Activated CD4-positive, alpha-beta T cell treated with anti-CD3 and anti-CD28 coated beads, Interleukin-2, amount 50 U/mL, for 48 hours (primary cell): ENCODE measurements around the gene NUDT9.
A peak's percentile ranks its signal among the peaks of the same experiment; 100 is the strongest.
"Not testable (repeated sequence)": the region's sequence is repeated elsewhere in the genome, so short reads cannot be mapped to it uniquely, and the experiment has no call there.

ENCODE experiments used
- DNase-seq, 2 experiments: peaks; one replicate each; pipeline ENCODE4 v3.0.0-alpha.2; 2020

The NUDT9 gene

DNA sequence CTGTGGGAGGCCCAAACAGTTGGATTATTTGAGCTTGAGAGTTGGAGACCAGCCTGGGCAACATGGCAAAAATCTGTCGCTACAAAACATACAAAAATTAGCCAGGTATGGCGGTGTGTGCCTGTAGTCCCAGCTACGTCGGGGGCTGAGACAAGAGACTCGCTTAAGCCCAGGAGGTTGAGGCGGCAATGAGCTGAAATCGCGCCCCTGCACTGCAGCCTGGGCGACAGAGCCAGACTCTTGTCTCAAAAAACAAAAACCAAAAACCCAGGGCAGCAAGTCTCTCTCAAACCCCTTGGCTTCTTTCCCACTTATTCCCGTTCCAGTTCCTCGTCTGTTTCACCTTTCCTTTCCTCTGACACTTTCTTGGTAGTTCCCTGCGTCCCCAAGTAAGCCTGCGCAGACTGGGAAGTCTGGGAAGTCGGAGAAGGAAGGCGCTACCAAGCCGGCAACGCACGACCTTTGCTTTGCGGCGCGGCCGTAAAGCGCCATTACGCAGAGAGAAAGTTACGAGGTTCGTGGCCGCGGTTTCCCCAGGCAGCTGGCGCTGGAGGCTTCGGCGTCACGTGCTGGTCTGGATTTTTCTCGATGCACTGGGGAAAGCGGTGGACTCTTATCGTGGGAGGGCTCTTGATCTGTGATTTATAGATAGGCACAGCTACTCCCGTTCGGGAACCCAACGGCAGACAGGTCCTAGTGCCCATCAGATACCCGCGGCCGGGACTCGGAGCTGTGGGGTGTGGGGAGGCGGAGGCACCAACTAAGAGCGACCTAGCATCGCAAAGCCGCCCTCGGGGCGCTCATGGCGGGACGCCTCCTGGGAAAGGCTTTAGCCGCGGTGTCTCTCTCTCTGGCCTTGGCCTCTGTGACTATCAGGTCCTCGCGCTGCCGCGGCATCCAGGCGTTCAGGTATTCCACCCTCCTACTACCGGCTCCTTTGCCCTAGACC, at the start of gene NUDT9:
Gene NUDT9, plus strand, starts transcription at position 470 of the 949 bp plus-strand sequence. Its CDS starts 333 bp downstream, at position 803.
- peak; percentile 89 to 92 for DNase-seq

- no peak for DNase-seq
Measured at GRCh38 chr4:87375719-87376291, 46.6 kb upstream of the NUDT9 start.

GRCh38 chr4:87377816-87378215, 44.6 kb upstream of the NUDT9 start:
- no peak for DNase-seq

GRCh38 chr4:87382116-87382515, 40.3 kb upstream of the NUDT9 start:
- DNase-seq, result no peak

- no peak for DNase-seq
Measured at GRCh38 chr4:87382931-87383330, 39.4 kb upstream of the NUDT9 start.

DNA sequence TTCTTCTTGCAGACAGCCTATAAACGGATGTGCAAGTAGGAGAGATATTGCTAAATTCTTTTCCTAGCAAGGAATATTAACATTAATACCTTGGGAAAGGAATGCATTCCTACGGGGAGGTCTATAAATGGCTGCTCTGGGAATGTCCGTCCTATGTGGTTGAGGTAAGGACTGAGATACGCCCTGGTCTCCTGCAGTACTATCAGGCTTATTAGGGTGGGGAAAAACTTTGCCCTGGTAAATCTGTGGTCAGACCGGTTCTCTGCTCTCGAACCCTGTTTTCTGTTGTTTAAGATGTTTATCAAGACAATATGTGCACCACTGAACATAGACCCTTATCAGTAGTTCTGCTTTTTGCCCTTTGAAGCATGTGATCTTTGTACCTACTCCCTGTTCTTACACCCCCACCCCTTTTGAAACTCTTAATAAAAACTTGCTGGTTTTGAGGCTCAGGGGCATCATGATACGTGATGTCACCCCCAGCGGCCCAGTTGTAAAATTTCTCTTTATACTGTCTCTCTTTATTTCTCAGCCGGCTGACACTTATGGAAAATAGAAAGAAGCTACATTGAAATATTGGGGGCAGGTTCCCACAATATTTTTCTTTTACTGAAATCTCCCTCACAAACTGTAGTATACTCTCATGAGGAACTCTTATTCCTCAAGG, 37.8 kb upstream of the NUDT9 start:
- DNase-seq, result not testable (repeated sequence)

GRCh38 chr4:87387237-87387636, 35.1 kb upstream of the NUDT9 start:
- DNase-seq, result no peak

- no peak for DNase-seq
Measured at GRCh38 chr4:87388901-87389300, 33.5 kb upstream of the NUDT9 start.

DNA sequence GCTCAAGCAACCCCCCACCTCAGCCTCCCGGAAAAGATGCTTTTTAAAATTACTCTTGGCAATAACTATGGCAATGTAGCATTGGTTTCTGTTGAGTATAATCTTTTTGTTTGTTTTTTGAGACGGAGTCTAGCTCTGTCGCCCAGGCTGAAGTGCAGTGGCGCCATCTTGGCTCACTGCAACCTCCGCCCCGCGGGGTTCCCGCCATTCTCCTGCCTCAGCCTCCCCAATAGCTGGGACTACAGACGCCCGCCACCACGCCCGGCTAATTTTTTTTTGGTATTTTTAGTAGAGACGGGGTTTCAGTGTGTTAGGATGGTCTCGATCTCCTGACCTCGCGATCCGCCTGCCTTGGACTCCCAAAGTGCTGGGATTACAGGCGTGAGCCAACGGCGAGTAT, 32.3 kb upstream of the NUDT9 start:
- peak in 1 of 2 experiments; percentile 21 for DNase-seq

- no peak for DNase-seq
Measured at GRCh38 chr4:87390551-87390890, 31.9 kb upstream of the NUDT9 start.

GRCh38 chr4:87390891-87391575, 31.3 kb upstream of the NUDT9 start, which contains the start of gene HSD17B11:
Gene HSD17B11, minus strand, starts transcription at chr4:87391188. Its CDS starts 118 bp downstream, at chr4:87391070.
- peak; percentile 79 to 85 for DNase-seq

DNA sequence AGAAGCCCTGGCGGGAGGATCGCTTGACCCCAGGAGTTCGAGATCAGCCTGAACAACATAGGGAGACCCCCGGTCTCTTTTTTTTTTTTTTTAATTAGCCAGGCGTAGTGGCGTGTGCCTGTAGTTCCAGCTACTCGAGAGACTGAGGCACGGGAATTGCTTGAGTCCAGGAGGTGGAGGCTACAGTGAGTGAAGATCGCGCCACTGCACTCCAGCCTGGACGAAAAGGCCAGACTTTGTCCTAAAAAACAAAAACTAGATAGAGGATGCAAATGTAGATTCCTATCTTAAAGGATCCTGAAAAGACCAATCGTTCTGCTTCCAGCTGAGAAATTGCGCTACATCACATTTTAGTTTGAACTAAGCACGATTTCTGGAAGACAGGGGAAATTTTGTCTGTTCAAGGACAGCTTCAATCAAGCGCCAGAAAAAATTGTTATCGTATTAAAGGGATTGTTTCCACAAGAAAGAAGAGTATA, 30.8 kb upstream of the NUDT9 start:
- DNase-seq, result no peak

GRCh38 chr4:87392183-87392582, 30.2 kb upstream of the NUDT9 start:
- no peak for DNase-seq

- DNase-seq, result not testable (repeated sequence)
Measured at GRCh38 chr4:87395073-87395472, 27.3 kb upstream of the NUDT9 start.

DNA sequence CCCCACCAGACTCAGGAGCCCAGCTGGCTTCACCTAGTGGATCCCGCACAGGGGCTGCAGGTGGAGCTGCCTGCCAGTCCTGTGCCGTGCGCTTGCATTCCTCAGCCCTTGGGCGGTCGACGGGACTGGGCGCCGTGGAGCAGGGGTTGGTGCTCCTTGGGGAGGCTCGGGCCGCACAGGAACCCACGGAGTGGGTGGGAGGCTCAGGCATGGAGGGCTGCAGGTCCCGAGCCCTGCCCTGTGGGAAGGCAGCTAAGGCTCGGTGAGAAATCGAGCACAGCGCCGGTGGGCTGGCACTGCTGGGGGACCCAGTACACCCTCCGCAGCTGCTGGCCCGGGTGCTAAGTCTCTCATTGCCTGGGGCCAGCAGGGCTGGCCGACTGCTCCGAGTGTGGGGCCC, 26.5 kb upstream of the NUDT9 start:
- DNase-seq, result not testable (repeated sequence)

- DNase-seq, result no peak
Measured at GRCh38 chr4:87399148-87399547, 23.2 kb upstream of the NUDT9 start.

- no peak for DNase-seq
Measured at GRCh38 chr4:87399954-87400353, 22.4 kb upstream of the NUDT9 start.

DNA sequence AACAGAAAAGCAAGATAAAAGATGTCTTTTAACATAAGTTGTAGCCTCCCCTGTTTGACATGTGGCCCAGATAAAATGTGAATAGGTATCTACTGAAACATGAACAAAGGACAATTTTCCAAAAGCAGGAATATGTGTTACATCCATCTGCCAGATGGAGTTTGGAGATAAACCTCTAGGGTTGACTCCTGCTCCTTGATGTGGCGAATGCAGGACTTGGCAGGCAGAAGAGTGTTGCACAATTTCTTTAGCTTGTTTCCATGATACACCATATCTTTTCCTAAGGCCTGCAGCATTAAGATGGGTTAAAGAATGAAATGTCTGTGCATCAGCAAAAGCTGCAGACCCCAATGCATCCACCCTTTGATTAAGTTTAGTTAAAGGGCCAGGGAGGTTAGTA, 18.6 kb upstream of the NUDT9 start:
- not testable (repeated sequence) for DNase-seq

DNA sequence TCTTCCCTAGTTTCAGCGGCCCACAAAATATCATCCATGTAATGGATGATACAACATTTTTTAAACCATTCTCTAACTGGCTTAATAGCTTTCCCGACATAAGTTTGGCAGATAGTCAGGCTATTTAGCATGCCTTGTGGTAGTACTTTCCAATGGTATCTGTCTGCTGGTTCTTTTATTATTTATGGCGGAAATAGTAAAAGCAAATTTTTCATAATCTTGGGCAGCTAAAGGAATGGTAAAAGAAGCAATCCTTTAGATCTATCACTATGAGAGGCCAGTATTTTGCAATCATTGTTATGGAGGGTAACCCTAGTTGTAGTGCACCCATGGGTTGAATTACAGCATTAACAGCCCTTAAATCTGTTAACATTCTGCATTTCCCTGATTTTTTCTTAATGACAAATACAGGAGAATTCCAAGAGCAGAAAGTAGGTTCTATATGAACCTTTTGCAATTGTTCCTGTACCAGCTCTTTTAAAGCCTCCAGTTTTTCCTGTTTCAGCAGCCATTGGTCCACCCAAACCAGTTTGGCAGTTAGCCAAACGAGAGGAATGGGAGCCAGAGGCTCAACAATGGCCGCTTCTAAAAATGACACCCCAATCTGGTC, 17.1 kb upstream of the NUDT9 start:
- DNase-seq, result no peak

- no peak for DNase-seq
Measured at GRCh38 chr4:87406462-87406861, 15.9 kb upstream of the NUDT9 start.

DNA sequence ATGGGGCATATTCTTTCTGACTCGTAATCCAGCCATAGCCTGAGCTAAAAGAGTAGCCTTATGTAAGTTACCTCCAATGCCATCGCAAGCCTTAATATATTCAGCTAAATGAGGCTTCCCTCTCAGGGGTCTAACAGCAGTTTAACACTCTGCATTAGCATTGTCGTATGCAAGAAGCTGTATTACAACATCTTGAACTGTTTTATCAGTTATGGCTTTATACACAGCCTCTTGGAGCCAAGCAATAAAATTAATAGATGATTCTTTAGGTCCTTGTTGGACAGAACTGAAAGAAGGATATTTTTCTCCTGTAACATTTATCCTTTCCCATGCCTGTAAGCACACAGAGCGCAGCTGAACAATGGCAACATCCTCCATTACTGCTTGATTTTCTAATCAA, 15.5 kb upstream of the NUDT9 start:
- DNase-seq, result not testable (repeated sequence)

DNA sequence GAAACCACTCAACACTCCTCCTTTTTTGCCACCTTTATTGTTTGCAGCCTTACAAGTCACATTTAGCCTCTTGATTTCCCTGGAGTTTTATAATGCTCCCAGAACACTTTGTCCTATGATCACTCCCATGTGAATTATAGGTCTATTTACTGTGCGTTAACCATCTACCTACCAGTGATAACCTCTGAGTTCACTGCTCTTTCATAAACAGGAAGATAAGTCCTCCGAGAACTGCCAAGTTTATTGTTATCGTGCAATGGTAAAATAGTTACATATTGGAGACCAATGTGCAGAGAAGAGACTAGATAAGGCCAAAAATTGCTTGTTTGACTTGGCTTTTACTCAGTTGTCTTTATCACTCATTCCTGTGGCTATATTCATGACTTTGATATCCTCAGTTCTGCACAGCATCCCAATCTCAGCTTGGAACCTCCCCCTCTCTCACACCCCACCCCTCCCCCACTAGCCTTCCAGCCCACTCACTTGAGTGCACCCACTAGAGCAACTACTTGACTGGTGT, 12.9 kb upstream of the NUDT9 start:
- no peak for DNase-seq
